Stimulated activated naive B cell treated with anti-CD40 and anti-IgM and Interleukin-4, amounts not matched to agents 10 μg/mL and 1 μg/mL and 100 μg/mL, for 72 hours (primary cell): ENCODE results near the gene EFHC1.
"Not testable (repeated sequence)": the region's sequence is repeated elsewhere in the genome, so short reads cannot be mapped to it uniquely, and the experiment has no call there.

Source experiments
- ATAC-seq, 2 donors: fragments of 150-1000 bp; cut with Tn5 transposase; replicated peaks; 2 replicates each; pipeline ENCODE4 v1.10.0; 2021; ENCODE audit warnings: moderate library complexity in 1 of 2
- DNase-seq: peaks from one replicate; pipeline ENCODE4 v3.0.0; 2021
- H3K27ac Mint-ChIP-seq: one replicate; pipeline ENCODE4 v1.8.0; 2022; ENCODE audit warnings: mild to moderate bottlenecking, mixed read lengths
- H3K27me3 Mint-ChIP-seq, 2 donors: one replicate each; pipeline ENCODE4 v1.8.0; 2022; ENCODE audit warnings: mixed read lengths in 2 of 2
- H3K36me3 Mint-ChIP-seq, 2 donors: one replicate each; pipeline ENCODE4 v1.8.0; 2022; ENCODE audit warnings: mixed read lengths in 2 of 2, mild to moderate bottlenecking in 1 of 2
- H3K4me1 Mint-ChIP-seq, 2 donors: one replicate each; pipeline ENCODE4 v1.8.0; 2022; ENCODE audit warnings: mixed read lengths in 2 of 2, mild to moderate bottlenecking in 1 of 2
- H3K4me3 Mint-ChIP-seq, 2 donors: one replicate each; pipeline ENCODE4 v1.8.0; 2022; ENCODE audit warnings: mild to moderate bottlenecking in 2 of 2, mixed read lengths in 2 of 2, moderate library complexity in 1 of 2
- H3K9me3 Mint-ChIP-seq, 2 donors: one replicate each; pipeline ENCODE4 v1.8.0; 2022; ENCODE audit warnings: mixed read lengths in 2 of 2, mild to moderate bottlenecking in 1 of 2

Gene EFHC1

DNA sequence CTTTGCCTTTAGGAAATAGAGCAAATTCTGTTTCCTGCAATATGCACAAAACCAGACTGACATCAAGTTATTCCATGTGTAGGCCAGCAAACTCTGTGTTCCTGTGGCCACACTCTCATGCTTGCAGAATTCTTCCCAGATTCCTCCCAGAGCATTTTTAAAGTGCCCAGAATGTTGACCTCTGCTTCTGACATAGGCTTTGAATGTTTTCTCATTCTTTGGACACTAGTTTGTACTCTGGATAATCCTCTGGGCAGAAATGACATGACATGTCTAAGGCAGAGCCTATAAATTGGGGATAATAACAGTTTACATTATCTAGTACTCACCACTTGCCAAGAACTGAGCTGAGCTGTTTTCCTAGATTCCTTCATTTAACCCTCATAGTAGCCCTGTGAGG, 9.2 kb upstream of the EFHC1 start:
- ATAC-seq = no peak
- Mint-ChIP-seq H3K9me3 (no peaks in the 10 kb centered on the region), H3K36me3 (peaks cover 0 to 2% of the 10 kb centered on the region in 2 donors), H3K4me3 (no peak overlapping the region), H3K4me1 (no peaks in the 10 kb centered on the region), H3K27me3 (peaks cover 4 to 6% of the 10 kb centered on the region in 2 donors), H3K27ac (no peak overlapping the region)
- no peak for DNase-seq

- H3K4me3 Mint-ChIP-seq = no peak overlapping the region
These were observed 8.2 kb upstream of the EFHC1 start for GRCh38 chr6:52411911-52412310.

GRCh38 chr6:52415333-52415732, 4.8 kb upstream of the EFHC1 start:
- no peak overlapping the region for H3K27ac Mint-ChIP-seq
- ATAC-seq = no peak
- no peak overlapping the region for H3K4me3 Mint-ChIP-seq
- H3K27me3 Mint-ChIP-seq = peaks cover 4 to 6% of the 10 kb centered on the region in 2 donors
- DNase-seq = no peak
- H3K9me3 Mint-ChIP-seq = no peaks in the 10 kb centered on the region
- peaks cover 4 to 20% of the 10 kb centered on the region in 2 donors for H3K4me1 Mint-ChIP-seq
- no peaks in the 10 kb centered on the region for H3K36me3 Mint-ChIP-seq

More at GRCh38 chr6:52411911-52412310, 8.2 kb upstream of the EFHC1 start:
- ATAC-seq = no peak
- Mint-ChIP-seq H3K9me3 (no peaks in the 10 kb centered on the region), H3K27me3 (peaks cover 4 to 6% of the 10 kb centered on the region in 2 donors), H3K27ac (no peak overlapping the region), H3K36me3 (no peaks in the 10 kb centered on the region), H3K4me1 (peaks cover 0 to 8% of the 10 kb centered on the region in 2 donors)
- DNase-seq = no peak

DNA sequence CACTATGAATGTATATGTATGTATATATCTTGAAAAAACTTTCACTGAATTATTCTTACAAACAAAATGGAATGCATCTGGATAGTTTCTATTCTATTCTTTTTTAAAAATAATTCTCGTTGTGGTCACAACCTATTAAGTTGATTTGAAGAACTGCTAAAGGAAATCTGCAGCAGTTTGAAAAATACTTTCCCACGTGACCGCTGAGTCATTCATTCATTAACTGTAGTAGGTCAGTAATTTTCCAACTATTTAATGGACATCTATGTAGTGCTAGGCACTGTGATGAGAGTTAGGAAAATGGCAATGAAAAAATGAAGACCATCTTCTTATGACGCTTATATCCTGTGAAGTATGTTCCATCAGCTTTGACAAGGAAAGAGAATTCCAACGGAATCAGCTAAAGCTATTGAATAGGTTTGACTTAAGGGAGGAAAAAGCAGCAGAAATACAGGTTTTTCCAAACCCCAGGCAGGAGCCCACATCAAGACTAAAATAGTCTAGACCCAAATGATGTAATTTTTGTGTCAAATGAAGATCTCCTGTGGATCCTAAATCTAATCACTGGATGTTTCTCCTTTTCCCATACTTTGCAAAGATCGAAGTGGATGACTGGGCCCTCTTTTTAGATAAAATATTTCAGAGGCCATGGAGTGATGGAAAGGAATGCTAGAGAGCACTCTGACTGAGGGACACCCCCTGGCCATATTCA, 4.1 kb upstream of the EFHC1 start:
- Mint-ChIP-seq H3K4me1 (peaks cover 4 to 20% of the 10 kb centered on the region in 2 donors), H3K36me3 (no peaks in the 10 kb centered on the region), H3K4me3 (no peak overlapping the region), H3K27ac (no peak overlapping the region), H3K9me3 (no peaks in the 10 kb centered on the region), H3K27me3 (peaks cover 4 to 6% of the 10 kb centered on the region in 2 donors)
- no peak for DNase-seq
- no peak for ATAC-seq

GRCh38 chr6:52416629-52417151, 3.5 kb upstream of the EFHC1 start:
- DNase-seq (peak; percentile 36), ATAC-seq (peak; percentile 25 to 33)
- Mint-ChIP-seq H3K9me3 (no peaks in the 10 kb centered on the region), H3K27ac (no peak overlapping the region), H3K27me3 (peaks cover 4 to 6% of the 10 kb centered on the region in 2 donors), H3K4me1 (peaks cover 4 to 20% of the 10 kb centered on the region in 2 donors), H3K4me3 (no peak overlapping the region), H3K36me3 (no peaks in the 10 kb centered on the region)

GRCh38 chr6:52417675-52418111, 2.4 kb upstream of the EFHC1 start:
- no peak overlapping the region for H3K27ac Mint-ChIP-seq
- ATAC-seq (no peak), DNase-seq (no peak)

GRCh38 chr6:52418606-52419005, 1.5 kb upstream of the EFHC1 start:
- H3K36me3 Mint-ChIP-seq = no peaks in the 10 kb centered on the region
- H3K27me3 Mint-ChIP-seq = peaks cover 0 to 4% of the 10 kb centered on the region in 2 donors
- peaks cover 4 to 20% of the 10 kb centered on the region in 2 donors for H3K4me1 Mint-ChIP-seq
- DNase-seq = no peak
- H3K27ac Mint-ChIP-seq = peak overlapping the region; percentile 25
- H3K9me3 Mint-ChIP-seq = no peaks in the 10 kb centered on the region
- no peak overlapping the region for H3K4me3 Mint-ChIP-seq
- no peak for ATAC-seq

More at GRCh38 chr6:52417675-52418111, 2.4 kb upstream of the EFHC1 start:
- peaks cover 4 to 20% of the 10 kb centered on the region in 2 donors for H3K4me1 Mint-ChIP-seq
- H3K9me3 Mint-ChIP-seq = no peaks in the 10 kb centered on the region
- no peak overlapping the region for H3K4me3 Mint-ChIP-seq
- no peaks in the 10 kb centered on the region for H3K36me3 Mint-ChIP-seq
- peaks cover 4% of the 10 kb centered on the region in 2 donors for H3K27me3 Mint-ChIP-seq

DNA sequence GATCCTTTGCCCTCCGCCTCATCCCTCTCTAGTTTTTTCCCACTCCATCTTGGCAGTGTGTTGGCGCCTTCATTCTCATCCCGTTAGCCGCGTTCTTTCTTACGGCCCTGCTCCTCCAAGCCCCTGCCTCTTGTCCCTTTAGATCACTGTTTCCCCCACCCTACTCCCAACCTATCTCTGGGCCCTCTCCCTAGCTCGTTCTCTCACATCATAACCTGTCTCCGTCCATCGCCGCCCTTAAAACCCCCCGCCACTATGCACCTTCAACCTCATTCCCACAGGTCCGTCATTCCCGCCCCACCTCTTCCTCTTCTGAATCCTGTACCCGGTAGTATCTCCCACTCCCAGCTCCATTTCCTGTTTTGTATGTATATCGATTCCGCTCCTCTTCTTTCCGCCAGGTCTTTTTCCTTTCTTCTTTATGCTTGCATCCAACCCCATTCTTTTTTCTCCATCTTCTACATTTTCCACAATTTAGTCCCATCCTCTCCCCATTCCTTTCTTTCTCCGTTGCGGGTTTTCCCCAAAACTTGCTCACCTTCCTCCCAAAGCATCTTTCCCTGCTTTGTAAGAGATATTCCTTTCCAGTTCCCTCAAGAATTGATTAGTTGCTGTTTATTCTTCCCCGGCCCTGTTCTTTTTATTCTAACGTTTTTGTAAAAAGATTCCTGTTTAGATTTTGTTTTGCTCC, 671 bp downstream of the EFHC1 start:
- ATAC-seq (peak in 1 of 2 donors; percentile 3), DNase-seq (no peak)
- no peaks in the 10 kb centered on the region for H3K27me3 Mint-ChIP-seq
- H3K27ac Mint-ChIP-seq = no peak overlapping the region
- no peaks in the 10 kb centered on the region for H3K9me3 Mint-ChIP-seq
- no peak overlapping the region for H3K4me3 Mint-ChIP-seq
- H3K36me3 Mint-ChIP-seq = no peaks in the 10 kb centered on the region
- peaks cover 4 to 20% of the 10 kb centered on the region in 2 donors for H3K4me1 Mint-ChIP-seq

- no peaks in the 10 kb centered on the region for H3K36me3 Mint-ChIP-seq
- no peak for ATAC-seq
- no peak overlapping the region for H3K4me3 Mint-ChIP-seq
- peaks cover 4 to 12% of the 10 kb centered on the region in 2 donors for H3K4me1 Mint-ChIP-seq
- no peaks in the 10 kb centered on the region for H3K9me3 Mint-ChIP-seq
- no peak overlapping the region for H3K27ac Mint-ChIP-seq
- H3K27me3 Mint-ChIP-seq = no peaks in the 10 kb centered on the region
- no peak for DNase-seq
These were observed 2.0 kb downstream of the EFHC1 start for GRCh38 chr6:52422156-52422555.

- no peaks in the 10 kb centered on the region for H3K27me3 Mint-ChIP-seq
- H3K27ac Mint-ChIP-seq = no peak overlapping the region
- DNase-seq (no peak), ATAC-seq (no peak)
- H3K4me1 Mint-ChIP-seq = peaks cover 4 to 7% of the 10 kb centered on the region in 2 donors
- no peaks in the 10 kb centered on the region for H3K9me3 Mint-ChIP-seq
- H3K36me3 Mint-ChIP-seq = no peaks in the 10 kb centered on the region
- H3K4me3 Mint-ChIP-seq = no peak overlapping the region
These were observed 3.3 kb downstream of the EFHC1 start for GRCh38 chr6:52423448-52423847.

GRCh38 chr6:52423971-52424381, 3.8 kb downstream of the EFHC1 start:
- Mint-ChIP-seq H3K9me3 (no peaks in the 10 kb centered on the region), H3K4me3 (no peak overlapping the region), H3K36me3 (no peaks in the 10 kb centered on the region), H3K27me3 (no peaks in the 10 kb centered on the region), H3K27ac (no peak overlapping the region), H3K4me1 (peaks cover 4 to 7% of the 10 kb centered on the region in 2 donors)
- DNase-seq = no peak
- ATAC-seq = no peak

DNA sequence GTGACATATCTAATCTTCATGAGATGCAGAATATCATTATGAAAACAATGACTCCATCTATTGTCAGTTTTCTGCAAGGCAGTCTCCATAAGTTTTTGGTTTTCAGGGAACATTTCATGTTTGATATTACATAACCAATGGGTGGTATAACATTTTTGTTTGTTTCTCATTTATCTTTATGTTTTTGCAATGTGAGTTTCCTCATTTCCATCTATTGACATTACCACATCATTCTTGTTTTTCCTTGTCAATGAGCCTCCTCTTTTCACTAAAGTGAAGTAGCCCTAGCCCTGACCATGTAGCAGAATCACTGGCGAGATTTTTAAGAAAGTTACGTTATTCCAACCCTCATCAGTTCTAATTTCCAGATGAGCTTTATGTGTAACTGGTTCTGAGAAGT, 4.4 kb downstream of the EFHC1 start:
- ATAC-seq (no peak), DNase-seq (no peak)
- Mint-ChIP-seq H3K36me3 (peaks cover under 1 to 1% of the 10 kb centered on the region in 2 donors), H3K4me3 (no peak overlapping the region), H3K27ac (no peak overlapping the region), H3K9me3 (no peaks in the 10 kb centered on the region), H3K27me3 (no peaks in the 10 kb centered on the region), H3K4me1 (peaks cover 0 to 2% of the 10 kb centered on the region in 2 donors)

DNA sequence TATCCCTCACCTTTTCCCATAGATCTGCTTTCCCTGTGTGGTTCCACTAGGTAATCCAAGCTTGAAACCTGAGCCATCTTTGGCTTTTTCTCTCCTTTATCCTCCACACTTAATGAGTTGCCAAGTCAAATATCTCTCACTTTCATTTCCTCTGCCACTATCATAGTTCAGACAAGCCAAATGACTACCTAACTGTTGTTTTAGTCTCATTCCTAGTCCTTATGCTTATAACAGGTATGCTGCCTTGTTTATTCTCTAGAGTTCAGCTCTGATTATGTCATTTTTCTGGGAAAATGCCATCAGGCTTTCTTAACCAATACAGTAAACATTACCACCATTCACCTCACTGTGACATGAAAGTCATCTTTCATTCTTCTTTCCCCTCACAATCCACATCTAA, 6.5 kb downstream of the EFHC1 start:
- no peak for ATAC-seq
- H3K9me3 Mint-ChIP-seq = no peaks in the 10 kb centered on the region
- no peak overlapping the region for H3K27ac Mint-ChIP-seq

DNA sequence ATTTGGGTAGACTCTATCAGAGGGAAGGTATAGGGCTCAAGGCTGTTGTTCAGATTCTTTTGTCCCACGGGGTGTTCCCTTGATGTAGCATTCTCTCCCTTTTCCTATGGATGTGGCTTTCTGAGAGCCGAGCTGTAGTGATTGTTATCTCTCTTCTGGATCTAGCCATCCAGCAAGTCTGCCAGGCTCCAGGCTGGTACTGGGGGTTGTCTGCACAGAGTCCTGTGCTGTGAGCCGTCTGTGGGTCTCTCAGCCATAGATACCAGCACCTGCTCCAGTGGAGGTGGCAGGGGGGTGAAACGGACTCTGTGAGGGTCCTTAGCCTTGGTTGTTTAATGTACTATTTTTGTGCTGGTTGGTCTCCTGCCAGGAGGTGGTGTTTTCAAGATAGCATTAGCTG, 13.2 kb downstream of the EFHC1 start:
- not testable (repeated sequence) for DNase-seq, H3K9me3 Mint-ChIP-seq, H3K27me3 Mint-ChIP-seq, ATAC-seq, H3K4me1 Mint-ChIP-seq, H3K4me3 Mint-ChIP-seq
- Mint-ChIP-seq H3K36me3 (peaks cover 24 to 26% of the 10 kb centered on the region in 2 donors), H3K27ac (peak overlapping the region; percentile 32)

More for the DNA sequence above, 6.5 kb downstream of the EFHC1 start:
- no peak for DNase-seq
- H3K27me3 Mint-ChIP-seq = no peaks in the 10 kb centered on the region
- H3K36me3 Mint-ChIP-seq = peaks cover 12 to 15% of the 10 kb centered on the region in 2 donors
- H3K4me1 Mint-ChIP-seq = peaks cover 0 to 1% of the 10 kb centered on the region in 2 donors
- no peak overlapping the region for H3K4me3 Mint-ChIP-seq
